Measurements from ENCODE around the gene ARL6IP1. TPM values are rescaled to one million over a fixed set of nuclear protein-coding genes. Genes with fewer than 3 reads are reported as not detected.
"Not testable (repeated sequence)": the region's sequence is repeated elsewhere in the genome, so short reads cannot be mapped to it uniquely, and the experiment has no call there.

The ARL6IP1 gene
- total and polyA plus RNA-seq, 5 donors, result 25.5 to 37.9 (median 27.3) TPM

DNA sequence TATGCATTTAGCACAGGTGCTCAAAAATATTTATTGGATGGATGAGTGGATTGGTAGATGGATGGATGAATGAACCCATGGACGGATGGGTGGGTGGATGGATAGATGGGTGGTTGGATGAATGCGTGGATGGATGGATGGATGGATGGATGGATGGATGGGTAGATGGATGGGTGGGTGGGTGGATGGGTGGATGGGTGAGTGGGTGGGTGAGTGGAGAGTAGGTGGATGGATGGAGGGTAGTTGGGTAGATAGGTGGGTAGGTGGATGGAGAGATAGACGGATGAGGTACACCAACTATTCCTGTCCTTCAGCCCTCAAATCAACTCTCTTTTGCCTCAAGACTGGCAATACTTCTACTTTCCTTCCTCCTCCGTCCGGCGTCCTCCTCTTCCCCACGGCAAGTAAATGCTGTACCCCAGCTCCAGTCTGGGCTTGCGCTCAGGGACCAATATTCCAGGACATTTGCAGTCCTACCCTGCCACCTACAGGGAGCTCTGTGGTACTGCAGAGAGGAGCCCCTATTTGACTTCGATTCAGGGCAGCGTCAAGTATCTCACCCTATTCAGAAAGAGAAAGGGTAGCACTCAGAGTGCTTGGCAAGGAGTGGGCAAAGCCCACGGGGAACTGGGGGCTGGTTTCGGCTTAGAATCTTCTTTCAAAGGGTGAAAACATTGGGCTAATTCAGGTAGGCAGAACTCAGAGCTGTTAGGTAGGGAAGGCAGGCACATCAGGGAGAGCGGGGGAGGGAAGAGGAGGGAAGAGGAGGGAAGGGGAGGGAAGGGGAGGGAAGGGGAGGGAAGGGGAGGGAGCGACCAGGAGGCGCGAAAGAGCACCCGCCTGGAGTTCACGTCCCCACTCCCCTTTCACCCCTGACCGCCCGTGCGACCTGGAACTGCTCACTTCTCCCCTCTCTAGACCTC is 41.5 kb downstream of the ARL6IP1 start:
- intact Hi-C loops (cut with DNase I); H3K9me3 ChIP-seq (ENCODE audit: control insufficient read depth, low read length); H3K27ac ChIP-seq (ENCODE audit: low read length); H3K27me3 ChIP-seq (ENCODE audit: control insufficient read depth, insufficient read depth); H3K4me1 ChIP-seq (ENCODE audit: control insufficient read depth, insufficient read depth, low read length); H3K4me3 ChIP-seq (ENCODE audit: low read length): not testable (repeated sequence)
- 24% methylated on average over 19 of the region's 21 CpGs for WGBS
- ATAC-seq (peak; percentile 89 to 90), DNase-seq (peak in 1 of 3 donors; percentile 75)

- H3K4me3 ChIP-seq (ENCODE audit: low read length); intact Hi-C loops (cut with DNase I); H3K27me3 ChIP-seq (ENCODE audit: control insufficient read depth, insufficient read depth); H3K4me1 ChIP-seq (ENCODE audit: control insufficient read depth, insufficient read depth, low read length); DNase-seq; H3K27ac ChIP-seq (ENCODE audit: low read length); ATAC-seq; H3K9me3 ChIP-seq (ENCODE audit: control insufficient read depth, low read length): not testable (repeated sequence)
- 30% methylated on average over 3 of the region's 10 CpGs for WGBS
Measured at GRCh38 chr16:18757960-18758660, 43.2 kb downstream of the ARL6IP1 start.

DNA sequence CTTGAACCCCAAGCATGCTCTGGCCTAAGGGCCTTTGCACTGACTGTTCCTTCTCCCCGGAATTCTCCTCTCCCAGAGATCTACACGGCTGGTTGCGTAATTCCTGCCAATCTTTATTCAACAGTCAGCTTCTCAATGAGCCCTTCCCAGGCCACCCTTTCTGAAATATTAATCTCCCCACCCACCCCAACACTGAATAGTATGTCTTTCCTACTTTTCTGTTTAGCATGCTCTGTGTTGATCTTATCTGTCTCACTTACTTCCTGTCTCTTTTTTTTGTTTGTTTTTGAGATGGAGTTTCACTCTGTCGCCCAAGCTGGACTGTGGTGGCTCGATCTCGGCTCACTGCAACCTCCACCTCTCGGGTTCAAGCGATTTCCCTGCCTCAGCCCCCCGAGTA is 44.7 kb downstream of the ARL6IP1 start:
- ATAC-seq; DNase-seq; H3K9me3 ChIP-seq (ENCODE audit: control insufficient read depth, low read length); intact Hi-C loops (cut with DNase I); H3K27ac ChIP-seq (ENCODE audit: low read length); H3K27me3 ChIP-seq (ENCODE audit: control insufficient read depth, insufficient read depth); H3K4me3 ChIP-seq (ENCODE audit: low read length); H3K4me1 ChIP-seq (ENCODE audit: control insufficient read depth, insufficient read depth, low read length): not testable (repeated sequence)
- WGBS, result 68% methylated on average over 9 of the region's 9 CpGs

GRCh38 chr16:18742870-18743269 is 58.5 kb downstream of the ARL6IP1 start:
- DNase-seq; H3K9me3 ChIP-seq (ENCODE audit: control insufficient read depth, low read length); ATAC-seq; intact Hi-C loops (cut with DNase I); H3K4me1 ChIP-seq (ENCODE audit: control insufficient read depth, insufficient read depth, low read length); H3K27me3 ChIP-seq (ENCODE audit: control insufficient read depth, insufficient read depth); H3K4me3 ChIP-seq (ENCODE audit: low read length); H3K27ac ChIP-seq (ENCODE audit: low read length): not testable (repeated sequence)
- WGBS, result 60% methylated on average over 5 of the region's 8 CpGs

Other genes starting within 250 kb of the ARL6IP1 start
- gene NOMO2, start 239.5 kb downstream of the ARL6IP1 start, total RNA-seq, result 100 to 1,000 TPM; 127 to 292 (median 249) TPM
- 295 TPM for gene NOMO2, start 239.5 kb downstream of the ARL6IP1 start, polyA plus RNA-seq
- 100 to 1,000 TPM; 733 to 867 (median 818) TPM for gene RPS15A, start 11.2 kb downstream of the ARL6IP1 start, total RNA-seq
- 2,243 TPM for gene RPS15A, start 11.2 kb downstream of the ARL6IP1 start, polyA plus RNA-seq
- 10 to 100 TPM; 37.1 to 57.0 (median 43.2) TPM for gene SMG1, start 124.9 kb upstream of the ARL6IP1 start, total RNA-seq
- gene SMG1, start 124.9 kb upstream of the ARL6IP1 start, polyA plus RNA-seq, result 11.5 TPM
- under 1 TPM; 0.44 to 0.59 (median 0.58) TPM for gene TMC7, start 182.4 kb upstream of the ARL6IP1 start, total RNA-seq
- 0.84 TPM for gene TMC7, start 182.4 kb upstream of the ARL6IP1 start, polyA plus RNA-seq